GM12878 (cell line): ENCODE measurements around the gene ADCY1. TPM values are rescaled to one million over a fixed set of nuclear protein-coding genes. Genes with fewer than 3 reads are reported as not detected.

Source experiments
- ATAC-seq: fragments of 200-7000 bp; cut with Tn5 transposase; 3 replicates; pipeline ENCODE4 v1.9.1; 2020; ENCODE audit warnings: mild to moderate bottlenecking, moderate library complexity
- BruUV-seq: library from RNA; stranded (reverse); fragments of 400-500 nt; replicated peaks from 2 replicates; lab custom pipeline; 2021; lab: Mats Ljungman, UMichigan
- CTCF ChIA-PET: fragments of 300-600 bp; sonication (Branson Sonifier 250); formaldehyde crosslinking; extraction: SDS; loops from one replicate; lab custom pipeline; 2021; ENCODE audit warnings: inconsistent platforms; lab: Yijun Ruan, JAX
- POLR2A ChIA-PET: fragments of 350-600 bp; formaldehyde crosslinking; extraction: SDS; loops from one replicate; lab custom pipeline; 2021; ENCODE audit warnings: inconsistent platforms; lab: Charles Lee
- RAD21 ChIA-PET: fragments of 300-600 bp; sonication (Branson Sonifier 250); formaldehyde crosslinking; loops from one replicate; lab custom pipeline; 2023; ENCODE audit warnings: antibody characterized with exemption; ENCODE audit not compliant: unreplicated experiment; lab: Charles Lee
- SMC1A ChIA-PET: fragments of 300-600 bp; sonication (Branson Sonifier 250); formaldehyde crosslinking; loops from one replicate; lab custom pipeline; 2023; ENCODE audit not compliant: unreplicated experiment, uncharacterized antibody; lab: Charles Lee
- DNase-seq: peaks from one replicate; pipeline ENCODE4 v3.0.0-alpha.2; 2011; ENCODE audit warnings: low read depth, low spot score
- FAIRE-seq: peaks from 3 replicates; lab custom pipeline; 2011; peaks lifted over from hg19 to GRCh38; lab: Jason Lieb, UNC
- H2AFZ ChIP-seq: 2 replicates; pipeline ENCODE4 v1.6.0; 2011; ENCODE audit warnings: low read depth, low read length, control low read depth; ENCODE audit not compliant: control insufficient read depth
- H3K27ac ChIP-seq: 2 replicates; pipeline ENCODE4 v1.5.1; 2011; ENCODE audit warnings: control low read depth; ENCODE audit not compliant: control insufficient read depth, insufficient read depth
- H3K27me3 ChIP-seq, 2 experiments: replicated peaks in 1 of 2; 2 replicates each; pipeline versions ENCODE4 v1.6.0 to v1.6.1; 2011; ENCODE audit warnings: low read length in 1 of 2; ENCODE audit not compliant: control insufficient read depth in 2 of 2, insufficient read depth in 2 of 2
- H3K36me3 ChIP-seq, 2 experiments: 2 replicates each; pipeline ENCODE4 v1.5.1; 2011; ENCODE audit warnings: low read length in 1 of 2; ENCODE audit not compliant: control insufficient read depth in 2 of 2, insufficient read depth in 2 of 2
- H3K4me1 ChIP-seq: 2 replicates; pipeline ENCODE4 v1.6.1; 2011; ENCODE audit warnings: mild to moderate bottlenecking, low read length, moderate library complexity, mixed read lengths; ENCODE audit not compliant: control insufficient read depth, insufficient read depth
- H3K4me2 ChIP-seq: 2 replicates; pipeline ENCODE4 v1.6.0; 2011; ENCODE audit warnings: control low read depth; ENCODE audit not compliant: control insufficient read depth, insufficient read depth
- H3K4me3 ChIP-seq: fragments of 200-600 bp; sonication (generic); 2 replicates; pipeline ENCODE4 v1.5.1; 2016
- H3K79me2 ChIP-seq: 2 replicates; pipeline ENCODE4 v1.6.0; 2011; ENCODE audit warnings: low read length; ENCODE audit not compliant: control insufficient read depth, insufficient read depth
- H3K9ac ChIP-seq: 2 replicates; pipeline ENCODE4 v1.8.0; 2011; ENCODE audit warnings: low read length, control low read depth, mixed read lengths; ENCODE audit not compliant: control insufficient read depth, insufficient read depth
- H3K9me3 ChIP-seq: replicated peaks from 3 replicates; pipeline ENCODE4 v1.5.1; 2011; ENCODE audit warnings: mild to moderate bottlenecking, low read length; ENCODE audit not compliant: control insufficient read depth, insufficient read depth
- H4K20me1 ChIP-seq: 2 replicates; pipeline ENCODE4 v1.6.0; 2011; ENCODE audit not compliant: control insufficient read depth, insufficient read depth
- BMI1 ChIP-seq: fragments of 450-650 bp; IDR thresholded peaks from 2 replicates; pipeline ENCODE4 v1.6.1; 2016; ENCODE audit warnings: mild to moderate bottlenecking, moderate library complexity, borderline replicate concordance
- CREM ChIP-seq: IDR thresholded peaks from 2 replicates; pipeline ENCODE4 v1.6.1; 2014; ENCODE audit warnings: antibody characterized with exemption, low read depth
- EZH2 ChIP-seq: IDR thresholded peaks from 2 replicates; pipeline ENCODE4 v1.6.1; 2012; ENCODE audit warnings: low read depth, mild to moderate bottlenecking, control low read depth, inconsistent platforms, low read length, borderline replicate concordance; ENCODE audit not compliant: control insufficient read depth
- JUNB ChIP-seq: IDR thresholded peaks from 2 replicates; pipeline ENCODE4 v1.6.1; 2016; ENCODE audit warnings: antibody characterized with exemption, mild to moderate bottlenecking
- NBN ChIP-seq: fragments of 450-650 bp; IDR thresholded peaks from 2 replicates; pipeline ENCODE4 v1.6.1; 2016
- NR2C1 ChIP-seq: fragments of 450-650 bp; IDR thresholded peaks from 2 replicates; pipeline ENCODE4 v1.6.1; 2017; ENCODE audit warnings: antibody characterized with exemption, mild to moderate bottlenecking, moderate library complexity
- RAD51 ChIP-seq: fragments of 450-650 bp; IDR thresholded peaks from 2 replicates; pipeline ENCODE4 v1.6.1; 2016; ENCODE audit warnings: moderate library complexity, mild to moderate bottlenecking, inconsistent platforms
- SREBF1 ChIP-seq: IDR thresholded peaks from 2 replicates; pipeline ENCODE4 v1.6.1; 2012; ENCODE audit warnings: mild to moderate bottlenecking, low read length
- ZBED1 ChIP-seq: IDR thresholded peaks from 2 replicates; pipeline ENCODE4 v1.6.1; 2016; ENCODE audit warnings: borderline replicate concordance
- ZNF622 ChIP-seq: fragments of 450-650 bp; IDR thresholded peaks from 2 replicates; pipeline ENCODE4 v1.6.1; 2017; ENCODE audit warnings: mild to moderate bottlenecking, inconsistent platforms
- WGBS: methylation state at CpG from one replicate; pipeline ENCODE4 v1.1.6; 2016; ENCODE audit warnings: low lambda C conversion rate; ENCODE audit not compliant: insufficient replicate concordance, insufficient coverage; ENCODE audit errors: missing lambda C conversion rate; 5-methylcytosine and 5-hydroxymethylcytosine counted together
- in situ Hi-C: fragments of 300-500 bp; cut with MboI; formaldehyde crosslinking; loops from 9 replicates; pipeline ENCODE4 v1.14.3; 2018; ENCODE audit warnings: mixed read lengths
- intact Hi-C: fragments of 100-400 bp; cut with micrococcal nuclease; formaldehyde crosslinking; loops from one replicate; pipeline ENCODE4 v1.14.2; 2022; ENCODE audit not compliant: unreplicated experiment
- polyA plus RNA-seq, 11 experiments: library from polyadenylated mRNA; depleted of rRNA in 4 of 11; unstranded in 6 of 11; stranded (reverse) in 5 of 11; fragments of >200 nt; fragmentation: Nextera tagmentation in 4 of 11; fragmentation: Illumina TruSeq in 1 of 11; extraction: Ambion mirVana in 4 of 11; extraction: Trizol in 1 of 11; gene quantifications; 1 replicate in 1 of 11; 2 replicates in 10 of 11; pipeline versions ENCODE4 v1.2.1 to v1.2.3, GENCODE V29; 2011 to 2016; ENCODE audit warnings: inconsistent platforms in 2 of 11, missing spikeins in 2 of 11, low read depth in 1 of 11
- total RNA-seq, 4 experiments: library from RNA; depleted of rRNA in 3 of 4; stranded (reverse); fragments of >200 nt in 3 of 4; fragmentation: Illumina TruSeq in 1 of 4; extraction: Trizol in 1 of 4; gene quantifications; 2 replicates each; pipeline versions ENCODE4 v1.2.1 to v1.2.3, GENCODE V29; 2013 to 2021
- TF ChIP-seq, protein P1 (sequence below): fragments of 450-650 bp; formaldehyde crosslinking; IDR thresholded peaks from 2 replicates; pipeline ENCODE4 v1.4.0; 2020; ENCODE audit warnings: mild to moderate bottlenecking, moderate library complexity
- TF ChIP-seq, protein P2 (sequence below): IDR thresholded peaks from 2 replicates; pipeline ENCODE4 v1.6.1; 2012; ENCODE audit warnings: low read depth, low read length, improper control_type of control experiment

The ADCY1 gene
- total and polyA plus RNA-seq, 10 of the 15 experiments (the other 5 are each of a cell fraction or from before 2014, with no cell fraction given) = 0.13 to 1.4 (median 0.45) TPM; not detected in 1

GRCh38 chr7:45654341-45654740, 80.2 kb downstream of the ADCY1 start:
- in situ Hi-C loops = no loop called here
- H3K9ac ChIP-seq = no peak overlapping the region
- no peaks in the 10 kb centered on the region for H3K9me3 ChIP-seq
- FAIRE-seq (no peak), DNase-seq (no peak), ATAC-seq (no peak)
- H2AFZ ChIP-seq = no peak overlapping the region
- intact Hi-C loops = no loop called here
- H3K4me2 ChIP-seq = no peak overlapping the region
- CTCF ChIA-PET = interaction anchor here (1.0 kb wide), 1 partner anchor 9 kb away, joined by 4 read pairs; no protein-coding TSS in a partner anchor
- TF ChIP-seq CREM = no peak
- TF ChIP-seq NBN = no peak
- TF ChIP-seq, protein P1, sequence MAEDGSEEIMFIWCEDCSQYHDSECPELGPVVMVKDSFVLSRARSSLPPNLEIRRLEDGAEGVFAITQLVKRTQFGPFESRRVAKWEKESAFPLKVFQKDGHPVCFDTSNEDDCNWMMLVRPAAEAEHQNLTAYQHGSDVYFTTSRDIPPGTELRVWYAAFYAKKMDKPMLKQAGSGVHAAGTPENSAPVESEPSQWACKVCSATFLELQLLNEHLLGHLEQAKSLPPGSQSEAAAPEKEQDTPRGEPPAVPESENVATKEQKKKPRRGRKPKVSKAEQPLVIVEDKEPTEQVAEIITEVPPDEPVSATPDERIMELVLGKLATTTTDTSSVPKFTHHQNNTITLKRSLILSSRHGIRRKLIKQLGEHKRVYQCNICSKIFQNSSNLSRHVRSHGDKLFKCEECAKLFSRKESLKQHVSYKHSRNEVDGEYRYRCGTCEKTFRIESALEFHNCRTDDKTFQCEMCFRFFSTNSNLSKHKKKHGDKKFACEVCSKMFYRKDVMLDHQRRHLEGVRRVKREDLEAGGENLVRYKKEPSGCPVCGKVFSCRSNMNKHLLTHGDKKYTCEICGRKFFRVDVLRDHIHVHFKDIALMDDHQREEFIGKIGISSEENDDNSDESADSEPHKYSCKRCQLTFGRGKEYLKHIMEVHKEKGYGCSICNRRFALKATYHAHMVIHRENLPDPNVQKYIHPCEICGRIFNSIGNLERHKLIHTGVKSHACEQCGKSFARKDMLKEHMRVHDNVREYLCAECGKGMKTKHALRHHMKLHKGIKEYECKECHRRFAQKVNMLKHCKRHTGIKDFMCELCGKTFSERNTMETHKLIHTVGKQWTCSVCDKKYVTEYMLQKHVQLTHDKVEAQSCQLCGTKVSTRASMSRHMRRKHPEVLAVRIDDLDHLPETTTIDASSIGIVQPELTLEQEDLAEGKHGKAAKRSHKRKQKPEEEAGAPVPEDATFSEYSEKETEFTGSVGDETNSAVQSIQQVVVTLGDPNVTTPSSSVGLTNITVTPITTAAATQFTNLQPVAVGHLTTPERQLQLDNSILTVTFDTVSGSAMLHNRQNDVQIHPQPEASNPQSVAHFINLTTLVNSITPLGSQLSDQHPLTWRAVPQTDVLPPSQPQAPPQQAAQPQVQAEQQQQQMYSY (CRISPR knock-in tag) = no peak
- TF ChIP-seq ZBED1 = no peak
- TF ChIP-seq JUNB = no peak
- TF ChIP-seq EZH2 = no peak
- TF ChIP-seq, protein P2, sequence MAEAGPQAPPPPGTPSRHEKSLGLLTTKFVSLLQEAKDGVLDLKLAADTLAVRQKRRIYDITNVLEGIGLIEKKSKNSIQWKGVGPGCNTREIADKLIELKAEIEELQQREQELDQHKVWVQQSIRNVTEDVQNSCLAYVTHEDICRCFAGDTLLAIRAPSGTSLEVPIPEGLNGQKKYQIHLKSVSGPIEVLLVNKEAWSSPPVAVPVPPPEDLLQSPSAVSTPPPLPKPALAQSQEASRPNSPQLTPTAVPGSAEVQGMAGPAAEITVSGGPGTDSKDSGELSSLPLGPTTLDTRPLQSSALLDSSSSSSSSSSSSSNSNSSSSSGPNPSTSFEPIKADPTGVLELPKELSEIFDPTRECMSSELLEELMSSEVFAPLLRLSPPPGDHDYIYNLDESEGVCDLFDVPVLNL = no peak
- TF ChIP-seq NR2C1 = no peak
- TF ChIP-seq RAD51 = no peak
- no peak for TF ChIP-seq BMI1
- TF ChIP-seq ZNF622 = no peak
- TF ChIP-seq SREBF1 = no peak
- SMC1A ChIA-PET = no interaction called here
- no peaks in the 10 kb centered on the region for H3K4me1 ChIP-seq
- BruUV-seq = no TSS peak
- no peaks in the 10 kb centered on the region for H4K20me1 ChIP-seq
- H3K36me3 ChIP-seq = no peaks in the 10 kb centered on the region
- 55% methylated on average over 5 of the region's 5 CpGs for WGBS
- H3K27me3 ChIP-seq = no peaks in the 10 kb centered on the region
- H3K79me2 ChIP-seq = no peaks in the 10 kb centered on the region
- H3K27ac ChIP-seq = no peak overlapping the region
- POLR2A ChIA-PET = no interaction called here
- RAD21 ChIA-PET = no interaction called here
- H3K4me3 ChIP-seq = no peak overlapping the region
